ENCODE data around the gene ABHD12B.
"Not testable (repeated sequence)": the region's sequence is repeated elsewhere in the genome, so short reads cannot be mapped to it uniquely, and the experiment has no call there.

The ABHD12B gene

DNA sequence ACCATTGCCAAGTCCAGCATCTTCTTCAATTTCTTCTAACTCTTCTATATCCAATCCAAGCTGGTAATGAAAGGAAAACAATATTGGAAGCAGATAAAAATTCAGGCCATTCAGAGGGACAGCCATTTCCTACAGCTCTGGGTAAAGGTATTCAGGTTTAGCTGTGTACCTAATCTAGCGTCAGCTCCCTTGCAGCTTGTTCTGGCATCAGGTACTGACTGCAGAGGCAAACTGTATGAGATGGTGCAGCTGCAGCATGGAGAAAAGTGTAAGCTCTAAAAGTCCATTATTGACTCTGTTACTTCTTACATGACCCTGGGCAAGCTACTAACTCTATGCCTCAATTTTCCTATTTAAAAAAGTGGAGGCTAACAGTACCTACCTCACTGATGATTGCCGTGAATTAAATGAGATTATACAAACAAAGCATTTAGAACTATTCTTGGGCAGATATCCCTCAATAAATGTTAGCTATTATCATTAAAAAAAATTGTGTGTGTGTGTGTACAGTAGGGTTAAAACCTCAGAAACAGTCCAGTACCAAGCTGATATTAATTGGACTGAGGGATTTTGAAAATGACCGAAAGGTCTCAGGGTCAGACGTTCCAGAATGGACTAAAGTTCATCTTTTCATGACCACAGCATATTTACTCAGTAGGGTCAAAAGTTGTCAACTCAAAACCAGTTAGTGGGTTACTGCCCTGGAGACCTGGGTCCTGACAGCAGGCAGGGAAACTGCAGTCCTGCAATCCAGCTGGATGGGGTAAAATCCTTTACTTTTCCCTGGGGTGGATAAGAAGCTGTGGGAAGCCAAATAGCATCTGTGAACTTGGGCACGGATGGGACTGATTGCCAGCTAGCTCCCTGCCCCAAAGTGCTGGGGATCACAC, 63.5 kb downstream of the ABHD12B start:
- no peak for DNase-seq (ENCODE audit: low spot score)

DNA sequence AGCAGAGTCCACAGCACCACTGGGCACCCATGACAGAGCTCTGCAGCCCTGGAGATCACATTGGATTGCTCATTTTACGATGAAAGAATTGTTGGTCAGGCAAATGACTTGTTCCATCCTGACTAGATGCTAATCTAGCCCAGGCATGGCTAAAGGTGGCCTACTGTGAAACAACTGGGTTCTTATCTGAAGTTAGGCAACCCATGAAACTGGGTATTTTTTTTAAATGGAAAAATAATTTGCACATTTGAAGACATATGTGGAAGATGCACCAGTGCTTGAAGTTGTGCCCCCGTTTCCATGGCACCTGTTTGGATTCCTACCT, 64.1 kb downstream of the ABHD12B start:
- DNase-seq (ENCODE audit: low spot score): no peak

DNA sequence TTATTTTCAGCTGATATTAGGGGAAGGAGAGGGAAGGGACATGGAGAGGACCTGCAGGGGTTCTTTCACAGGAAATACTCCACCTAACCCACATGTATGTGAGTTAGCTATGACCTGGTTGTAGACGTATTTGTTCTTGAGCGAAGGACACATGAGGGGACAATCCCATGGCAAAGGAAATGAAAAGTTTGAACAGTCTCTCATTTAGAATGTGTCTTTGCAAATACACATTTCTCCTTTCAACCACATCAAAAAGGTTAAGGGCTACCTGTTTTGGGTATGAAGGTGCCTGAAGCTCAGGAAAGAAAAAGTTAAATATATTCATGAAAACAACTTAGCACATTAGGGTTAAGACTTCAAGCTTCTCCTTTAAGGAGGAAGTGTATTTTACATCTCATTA, 65.0 kb downstream of the ABHD12B start:
- no peak for DNase-seq (ENCODE audit: low spot score)

DNA sequence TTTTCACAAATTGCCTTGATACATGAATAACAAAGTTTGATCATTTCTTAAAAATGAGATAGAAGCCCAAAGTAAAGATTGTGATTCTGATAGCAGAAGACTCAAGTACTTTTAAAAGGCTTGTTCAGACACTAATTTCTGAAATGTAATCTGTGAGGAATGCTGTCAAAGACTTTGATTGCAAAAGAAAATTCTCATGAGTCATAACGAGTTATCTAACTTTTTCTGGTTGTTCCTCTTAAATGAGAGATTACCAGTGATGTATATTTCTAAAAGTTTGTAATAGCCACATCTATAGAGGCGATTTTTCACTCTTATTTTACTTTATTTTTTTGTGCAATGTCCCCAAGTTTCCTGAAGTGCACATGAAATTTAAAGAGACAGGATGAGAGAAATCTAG, 65.5 kb downstream of the ABHD12B start:
- peak; percentile 18 for DNase-seq (ENCODE audit: low spot score)

DNA sequence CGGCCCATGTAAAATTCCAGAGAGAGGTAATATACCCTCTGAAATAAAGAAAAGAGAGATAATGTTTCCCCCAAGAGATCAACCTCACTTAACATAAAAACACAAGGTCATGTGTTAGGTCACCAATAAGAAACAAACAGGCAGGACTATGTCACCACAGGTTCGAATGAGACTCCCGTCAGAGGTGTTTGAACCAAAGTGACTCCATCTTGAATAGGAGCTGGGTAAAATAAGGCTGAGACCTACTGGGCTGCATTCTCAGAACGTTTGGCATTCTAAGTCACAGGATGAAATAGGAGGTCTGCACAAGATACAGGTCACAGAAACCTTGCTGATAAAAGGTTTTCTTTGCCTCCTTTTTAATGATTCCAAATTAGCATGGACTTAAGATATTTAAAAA, 65.9 kb downstream of the ABHD12B start:
- no peak for DNase-seq (ENCODE audit: low spot score)

DNA sequence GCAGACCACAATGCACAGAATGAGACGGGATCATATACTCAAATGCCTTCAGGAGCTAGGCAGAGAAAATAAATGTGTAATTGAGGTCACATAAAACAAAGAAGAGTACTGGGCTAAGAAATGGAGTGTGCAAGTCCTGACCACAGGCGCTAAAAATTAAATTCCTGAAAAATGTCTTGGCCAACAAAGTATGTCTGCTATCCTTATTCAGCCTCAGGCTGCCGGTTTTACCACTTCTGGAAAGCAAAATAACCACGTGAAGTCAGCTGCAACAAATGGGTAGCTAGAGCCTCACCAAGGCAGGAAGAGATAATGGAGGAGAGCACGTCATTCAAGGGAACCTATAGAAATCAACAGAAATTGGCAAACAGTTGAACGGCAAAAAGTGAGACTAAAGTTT, 69.3 kb downstream of the ABHD12B start:
- peak; percentile 17 for DNase-seq (ENCODE audit: low spot score)

DNA sequence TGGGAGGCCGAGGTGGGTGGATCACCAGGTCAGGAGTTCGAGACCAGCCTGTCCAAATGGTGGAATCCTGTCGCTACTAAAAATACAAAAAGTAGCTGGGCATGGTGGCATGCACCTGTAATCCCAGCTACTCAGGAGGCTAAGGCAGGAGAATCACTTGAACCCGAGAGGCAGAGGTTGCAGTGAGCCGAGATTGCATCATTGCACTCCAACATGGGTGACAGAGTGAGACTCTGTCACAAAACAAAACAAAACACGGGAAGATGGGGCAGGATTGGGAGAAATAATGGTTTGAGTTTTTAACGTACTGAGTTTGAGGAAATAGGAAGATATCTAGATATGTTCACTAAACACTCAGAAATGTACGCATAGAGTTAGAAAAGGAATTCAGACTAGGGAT, 69.8 kb downstream of the ABHD12B start:
- DNase-seq (ENCODE audit: low spot score): not testable (repeated sequence)

DNA sequence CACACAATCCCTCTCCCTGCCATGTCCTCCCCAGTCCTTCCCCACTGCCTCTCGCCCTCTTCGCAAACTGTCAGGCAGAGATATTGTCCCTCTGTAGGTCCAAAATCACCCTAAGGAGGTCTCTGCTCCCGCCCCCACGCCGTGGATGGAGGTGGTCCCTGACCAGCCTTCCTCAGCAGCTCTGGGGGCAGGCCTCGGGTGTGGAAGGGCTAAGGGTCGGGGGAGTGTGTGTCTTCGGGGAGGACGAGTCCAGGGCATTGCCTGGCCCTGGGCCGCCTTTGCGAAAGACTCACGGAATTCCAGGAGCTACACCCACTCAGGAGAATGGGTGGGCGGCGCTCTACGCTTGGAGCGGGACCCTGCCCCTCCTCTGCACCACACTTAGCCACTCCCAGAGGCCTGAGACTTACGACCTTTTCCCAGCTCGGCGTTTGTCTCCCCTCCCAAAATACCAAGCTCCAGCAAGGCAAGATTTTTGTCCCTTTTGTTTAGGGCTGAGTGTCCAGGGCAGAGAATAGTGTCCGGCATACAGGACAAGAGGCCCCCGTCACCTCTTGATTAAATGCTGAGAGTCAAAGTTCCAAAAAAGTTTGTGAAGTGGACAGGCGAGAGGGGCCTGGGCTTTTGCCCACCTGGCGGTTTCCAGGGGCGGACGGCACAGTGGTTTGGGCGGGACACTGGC, 71.5 kb downstream of the ABHD12B start:
- DNase-seq (ENCODE audit: low spot score): peak; percentile 39

DNA sequence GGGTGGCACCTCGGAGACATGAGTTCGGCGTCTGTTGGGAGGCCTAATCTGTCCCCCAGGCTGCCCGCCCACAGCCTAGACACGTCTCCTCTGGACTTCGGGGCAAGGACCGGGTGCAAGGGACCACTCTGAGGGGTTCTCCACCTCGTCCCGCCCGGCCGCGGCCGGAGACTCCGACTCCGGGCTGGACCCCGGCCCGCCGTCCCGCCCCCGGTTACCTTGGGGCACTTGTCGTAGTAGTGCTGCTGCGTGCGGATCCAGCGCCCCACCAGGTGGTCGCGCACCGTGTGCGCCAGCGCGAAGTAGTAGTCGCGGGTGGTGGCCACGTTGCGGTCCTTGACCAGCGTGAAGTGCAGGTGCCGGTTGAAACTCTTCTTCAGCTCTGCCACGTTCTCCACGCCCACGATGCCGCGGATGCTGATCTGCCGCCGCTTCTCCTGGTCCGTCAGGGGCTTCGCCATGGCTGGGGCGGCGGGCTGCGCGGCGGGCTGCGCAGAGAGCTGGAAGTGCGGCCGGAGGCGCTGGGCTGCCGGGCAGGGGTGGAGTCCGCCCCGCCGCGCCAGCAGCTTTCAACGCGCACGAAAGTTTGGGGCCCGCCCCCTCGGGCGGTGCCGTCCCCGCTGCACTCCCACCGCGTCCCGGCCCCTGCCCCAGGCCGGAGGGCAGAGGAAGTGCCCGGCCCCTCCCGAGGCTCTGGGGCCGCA, 72.2 kb downstream of the ABHD12B start, which contains the start of gene PYGL:
TSS of gene PYGL (minus strand) at position 541 of the 704 bp plus-strand sequence. CDS start at position 461, 80 bp downstream.
- peak; percentile 91 for DNase-seq (ENCODE audit: low spot score)

DNA sequence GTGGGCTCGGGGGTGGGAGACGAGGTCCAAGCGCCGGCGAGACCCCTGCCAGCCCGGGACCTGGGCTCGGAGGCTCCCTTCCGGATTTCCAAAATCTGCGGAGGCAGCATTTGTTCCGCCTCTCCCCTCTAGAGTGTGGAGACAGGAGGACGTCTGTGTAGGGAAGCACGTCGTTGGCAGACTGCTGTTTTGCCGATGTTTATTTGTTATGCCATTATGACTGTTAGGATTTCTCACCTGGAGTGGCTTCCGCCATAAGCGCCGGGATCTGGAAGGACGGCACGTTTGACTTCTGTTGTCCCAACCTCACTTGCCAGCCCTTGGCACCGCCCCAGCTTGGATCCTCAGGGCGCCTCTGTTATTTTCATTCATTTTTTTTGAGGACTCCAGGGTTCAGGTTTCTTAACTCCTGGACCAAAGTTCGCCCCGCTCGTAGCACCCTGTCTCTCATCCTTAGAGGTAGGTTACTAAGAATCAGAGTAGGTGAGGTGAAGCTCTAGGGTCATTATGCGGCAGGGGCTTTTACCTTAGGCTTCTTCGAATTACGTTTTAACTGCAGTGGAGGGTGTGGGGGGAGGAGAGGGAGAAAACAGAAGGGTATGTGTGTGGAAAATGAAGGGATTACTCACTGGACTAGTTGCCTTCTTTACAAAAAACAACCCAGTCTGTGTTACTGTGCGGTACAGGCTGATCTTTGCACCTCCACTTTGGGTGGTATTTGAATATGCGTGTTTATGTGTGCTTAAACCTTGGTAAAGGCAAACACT, 73.0 kb downstream of the ABHD12B start:
- peak; percentile 69 for DNase-seq (ENCODE audit: low spot score)

DNA sequence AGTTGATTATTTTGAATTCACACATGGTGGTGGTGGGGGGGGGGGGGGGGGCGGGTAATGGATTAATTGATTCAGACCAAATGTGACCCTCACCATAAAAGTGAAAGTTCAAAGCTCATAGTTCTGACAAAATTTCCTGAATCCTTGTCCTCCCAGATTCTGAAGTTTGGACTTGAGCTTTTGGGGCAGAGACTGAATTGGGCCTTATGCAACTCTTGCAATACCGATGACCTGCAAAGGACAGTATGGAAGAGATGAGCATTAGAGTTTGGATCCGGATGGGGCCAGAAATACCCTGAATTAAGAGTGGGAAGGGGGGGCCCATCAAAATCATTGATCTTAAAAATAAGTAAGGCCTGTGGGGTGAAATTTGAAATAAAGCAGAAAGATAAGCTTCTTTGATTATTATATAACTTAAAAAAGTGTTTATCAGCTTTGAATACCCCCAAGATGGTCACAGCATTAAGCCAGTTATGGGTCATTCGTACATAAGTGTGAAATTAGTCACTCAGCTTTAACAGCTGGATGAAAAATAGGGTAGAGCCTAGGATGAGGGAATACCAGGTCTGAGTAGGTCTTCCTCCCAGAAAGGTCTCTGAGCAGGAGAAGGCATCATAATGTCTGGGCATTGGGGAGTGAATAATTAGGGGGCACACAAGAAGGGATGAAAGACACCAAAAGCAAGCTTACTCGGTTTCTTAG, 74.5 kb downstream of the ABHD12B start:
- no peak for DNase-seq (ENCODE audit: low spot score)

DNA sequence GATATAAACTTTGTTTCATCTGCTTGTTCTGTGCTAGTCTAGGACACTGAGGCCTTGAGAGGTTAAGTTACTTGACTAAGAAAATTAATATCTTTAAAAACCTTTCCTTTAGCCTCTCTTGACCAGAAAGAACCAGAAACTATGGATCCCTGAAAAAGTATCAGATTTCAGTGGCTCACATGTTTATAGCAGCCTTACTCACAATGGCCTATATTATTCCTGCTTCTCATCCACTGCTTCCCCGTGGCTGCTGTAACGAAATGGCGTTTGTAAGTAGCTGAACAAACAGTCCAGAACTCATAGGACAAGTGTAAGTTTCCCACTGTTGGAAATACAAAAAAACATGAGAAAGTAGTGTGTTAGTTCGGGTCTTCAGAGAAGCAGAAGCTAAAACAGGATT, 75.6 kb downstream of the ABHD12B start:
- no peak for DNase-seq (ENCODE audit: low spot score)

DNA sequence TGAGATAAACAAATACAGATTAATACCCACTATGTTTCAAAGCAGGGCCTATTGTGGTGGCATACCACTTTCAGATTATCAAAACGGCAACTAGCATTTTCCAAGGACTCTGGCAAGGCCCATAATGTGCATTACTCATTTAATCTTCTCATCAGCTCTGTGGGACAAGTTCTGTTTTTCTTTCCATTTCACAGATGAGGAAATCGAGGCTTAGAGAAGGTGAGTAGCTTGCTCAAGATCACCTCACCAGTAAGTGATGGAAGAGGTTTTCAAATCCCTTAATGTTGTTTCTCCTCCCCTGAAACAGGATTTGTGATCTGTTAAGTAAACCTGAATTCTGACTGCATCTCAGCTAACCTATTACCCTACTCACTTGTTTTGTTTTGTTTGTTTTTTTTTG, 76.4 kb downstream of the ABHD12B start:
- DNase-seq (ENCODE audit: low spot score): no peak

DNA sequence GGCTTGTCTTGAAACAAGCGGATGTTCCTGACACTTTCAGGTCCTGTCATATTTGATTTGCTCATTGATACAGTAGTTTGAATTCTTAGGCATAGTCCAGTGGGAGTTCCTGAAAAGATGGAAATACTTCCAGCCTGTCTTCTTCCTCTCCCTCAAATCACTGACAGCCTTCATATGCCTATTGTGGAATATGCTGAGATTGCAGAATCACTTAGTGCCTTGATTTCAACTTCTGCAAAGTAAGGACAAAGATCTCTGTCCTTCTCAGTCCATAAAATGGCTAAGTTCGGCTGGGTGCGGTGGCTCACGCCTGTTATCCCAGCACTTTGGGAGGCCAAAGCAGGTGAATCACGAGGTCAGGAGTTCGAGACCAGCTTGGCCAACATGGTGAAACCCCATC, 79.2 kb downstream of the ABHD12B start:
- no peak for DNase-seq (ENCODE audit: low spot score)

DNA sequence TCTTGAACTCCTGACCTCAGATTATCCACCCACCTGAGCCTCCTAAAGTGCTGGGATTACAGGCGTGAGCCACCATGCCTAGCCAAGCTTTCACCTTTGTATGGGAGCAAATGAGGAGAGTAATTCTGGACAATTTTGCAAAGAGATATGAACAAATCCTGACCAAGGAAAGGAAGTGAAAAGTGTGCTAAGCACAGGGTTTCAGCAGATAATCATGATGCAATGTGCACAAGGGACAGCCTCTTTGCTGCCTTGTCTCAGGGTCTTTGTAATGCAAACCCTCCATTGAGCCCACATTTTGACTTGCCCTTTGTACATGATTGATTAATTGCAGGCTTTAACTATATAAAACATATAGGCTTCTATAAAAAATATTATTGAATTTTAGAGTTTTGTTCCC, 81.6 kb downstream of the ABHD12B start:
- DNase-seq (ENCODE audit: low spot score): no peak

Data from AG08396 (cell line).